H1 (cell line): ENCODE results near the gene ARHGAP22. TPM values are rescaled to one million over a fixed set of nuclear protein-coding genes. Genes with fewer than 3 reads are reported as not detected.

Experiments used
- CTCF ChIA-PET: fragments of 300-600 bp; sonication (Branson Sonifier 250); formaldehyde crosslinking; loops from one replicate; lab custom pipeline; 2021; ENCODE audit not compliant: partially characterized antibody; lab: Charles Lee
- POLR2A ChIA-PET: fragments of 300-600 bp; sonication (Branson Sonifier 250); formaldehyde crosslinking; loops from one replicate; lab custom pipeline; 2021; ENCODE audit warnings: inconsistent platforms; ENCODE audit not compliant: partially characterized antibody; lab: Charles Lee
- DNase-seq, 2 experiments: peaks; one replicate each; pipeline versions ENCODE4 v3.0.0 to v3.0.0-alpha.2; 2010 to 2022; ENCODE audit warnings: low spot score in 2 of 2, low read depth in 1 of 2, mixed read lengths in 1 of 2
- FAIRE-seq: peaks from 2 replicates; lab custom pipeline; 2011; peaks lifted over from hg19 to GRCh38; lab: Jason Lieb, UNC
- H2AFZ ChIP-seq: 2 replicates; pipeline ENCODE4 v1.8.1; 2012; ENCODE audit warnings: low read length, inconsistent platforms
- H2AK5ac ChIP-seq: 2 replicates; pipeline ENCODE4 v1.6.1; 2013; ENCODE audit warnings: low read depth, low read length
- H2BK120ac ChIP-seq: replicated peaks from 2 replicates; pipeline ENCODE3; 2013; ENCODE audit warnings: low read depth, low read length, inconsistent platforms
- H2BK12ac ChIP-seq: 2 replicates; pipeline ENCODE4 v1.6.1; 2013; ENCODE audit warnings: low read depth, low read length
- H2BK15ac ChIP-seq: 2 replicates; pipeline ENCODE4 v1.6.1; 2013; ENCODE audit warnings: low read length
- H2BK20ac ChIP-seq: 2 replicates; pipeline ENCODE4 v1.6.1; 2013; ENCODE audit warnings: low read length
- H2BK5ac ChIP-seq: 2 replicates; pipeline ENCODE4 v1.6.1; 2013; ENCODE audit warnings: low read depth, low read length
- H3K14ac ChIP-seq: 2 replicates; pipeline ENCODE4 v1.6.1; 2013; ENCODE audit warnings: inconsistent platforms; ENCODE audit not compliant: insufficient read length
- H3K18ac ChIP-seq: 2 replicates; pipeline ENCODE4 v1.6.1; 2013; ENCODE audit warnings: low read length; ENCODE audit errors: extremely low read depth
- H3K23ac ChIP-seq: 2 replicates; pipeline ENCODE4 v1.6.1; 2013; ENCODE audit warnings: inconsistent platforms; ENCODE audit not compliant: insufficient read length
- H3K23me2 ChIP-seq: 2 replicates; pipeline ENCODE4 v1.6.1; 2013; ENCODE audit warnings: low read depth, low read length
- H3K27ac ChIP-seq: 2 replicates; pipeline ENCODE4 v1.6.1; 2011; ENCODE audit warnings: low read depth, low read length, inconsistent platforms
- H3K27me3 ChIP-seq, 4 experiments: replicated peaks in 1 of 4; 1 replicate in 1 of 4; 2 replicates in 3 of 4; pipeline versions ENCODE4 v1.6.1 to v1.8.1; 2011 to 2013; ENCODE audit warnings: low read length in 3 of 4, mild to moderate bottlenecking in 3 of 4, inconsistent platforms in 2 of 4, mixed read lengths in 2 of 4, moderate library complexity in 1 of 4; ENCODE audit not compliant: control insufficient read depth in 3 of 4, insufficient read depth in 3 of 4; ENCODE audit errors: extremely low read depth in 1 of 4
- H3K36me3 ChIP-seq, 4 experiments: 2 replicates each; pipeline versions ENCODE4 v1.6.1 to v1.8.1; 2011 to 2013; ENCODE audit warnings: mild to moderate bottlenecking in 4 of 4, low read length in 3 of 4, moderate library complexity in 2 of 4, control low read depth in 1 of 4, inconsistent platforms in 1 of 4; ENCODE audit not compliant: insufficient read depth in 4 of 4, control insufficient read depth in 2 of 4
- H3K4ac ChIP-seq: replicated peaks from 2 replicates; pipeline ENCODE3; 2013; ENCODE audit warnings: low read length, low read depth, mixed read lengths, inconsistent platforms; ENCODE audit not compliant: insufficient read length
- H3K4me1 ChIP-seq, 4 experiments: replicated peaks in 1 of 4; 1 replicate in 1 of 4; 2 replicates in 3 of 4; pipeline versions ENCODE4 v1.6.1 to v1.8.1; 2011 to 2013; ENCODE audit warnings: low read length in 3 of 4, inconsistent platforms in 2 of 4, mixed read lengths in 1 of 4; ENCODE audit not compliant: insufficient read depth in 4 of 4, control insufficient read depth in 3 of 4
- H3K4me2 ChIP-seq, 2 experiments: 2 replicates each; pipeline versions ENCODE4 v1.6.1 to v1.8.1; 2011 to 2013; ENCODE audit warnings: low read depth in 2 of 2, low read length in 2 of 2, control low read depth in 1 of 2, inconsistent platforms in 1 of 2, mild to moderate bottlenecking in 1 of 2; ENCODE audit not compliant: insufficient read depth in 1 of 2
- H3K4me3 ChIP-seq, 4 experiments: fragments of 200-600, 300-600 bp in 1 of 4; sonication (generic), shearing (Covaris generic), sonication (Bioruptor Twin) in 1 of 4; 2 replicates each; pipeline versions ENCODE4 v1.5.1 to v1.8.1; 2011 to 2016; ENCODE audit warnings: low read length in 4 of 4, low read depth in 3 of 4, control low read depth in 2 of 4, inconsistent platforms in 2 of 4, mild to moderate bottlenecking in 2 of 4, mixed read lengths in 1 of 4, moderate library complexity in 1 of 4; ENCODE audit not compliant: insufficient read depth in 2 of 4; ENCODE audit errors: extremely low read depth in 1 of 4
- H3K56ac ChIP-seq: replicated peaks from 2 replicates; pipeline ENCODE3; 2013; ENCODE audit warnings: low read depth, mild to moderate bottlenecking, mixed read lengths, low read length, inconsistent platforms; ENCODE audit not compliant: insufficient read length
- H3K79me1 ChIP-seq: 2 replicates; pipeline ENCODE4 v1.6.1; 2013; ENCODE audit warnings: low read depth, low read length, control low read depth
- H3K79me2 ChIP-seq, 2 experiments: 2 replicates each; pipeline versions ENCODE4 v1.6.1 to v1.8.1; 2012 to 2013; ENCODE audit warnings: low read length in 2 of 2, mild to moderate bottlenecking in 2 of 2, inconsistent platforms in 1 of 2; ENCODE audit not compliant: insufficient read depth in 2 of 2, control insufficient read depth in 1 of 2
- H3K9ac ChIP-seq, 4 experiments: replicated peaks in 1 of 4; 1 replicate in 1 of 4; 2 replicates in 3 of 4; pipeline versions ENCODE4 v1.6.1 to v1.8.1; 2011 to 2013; ENCODE audit warnings: low read depth in 3 of 4, low read length in 3 of 4, control low read depth in 2 of 4, mild to moderate bottlenecking in 2 of 4, moderate library complexity in 2 of 4, inconsistent platforms in 1 of 4; ENCODE audit errors: extremely low read depth in 1 of 4
- H3K9me3 ChIP-seq, 2 experiments: 2 replicates each; pipeline versions ENCODE4 v1.6.1 to v1.8.1; 2012 to 2013; ENCODE audit warnings: mild to moderate bottlenecking in 2 of 2, moderate library complexity in 2 of 2, control low read depth in 1 of 2, inconsistent platforms in 1 of 2, low read depth in 1 of 2, low read length in 1 of 2, mixed read lengths in 1 of 2; ENCODE audit not compliant: insufficient read depth in 2 of 2
- H4K20me1 ChIP-seq, 2 experiments: replicated peaks in 1 of 2; 2 replicates each; pipeline versions ENCODE3 to v1.8.1; 2011 to 2013; ENCODE audit warnings: inconsistent platforms in 2 of 2, low read length in 2 of 2, mild to moderate bottlenecking in 1 of 2; ENCODE audit not compliant: insufficient read depth in 2 of 2, control insufficient read depth in 1 of 2
- H4K5ac ChIP-seq: 2 replicates; pipeline ENCODE4 v1.6.1; 2013; ENCODE audit warnings: low read length, low read depth, mixed read lengths, inconsistent platforms; ENCODE audit not compliant: insufficient read length
- H4K8ac ChIP-seq: 2 replicates; pipeline ENCODE4 v1.8.0; 2013; ENCODE audit warnings: mild to moderate bottlenecking, moderate library complexity, low read length, inconsistent platforms; ENCODE audit not compliant: insufficient read depth; ENCODE audit errors: extremely low read depth
- H4K91ac ChIP-seq: replicated peaks from 2 replicates; pipeline ENCODE3; 2013; ENCODE audit warnings: low read length, mixed read lengths, inconsistent platforms; ENCODE audit not compliant: insufficient read length
- BRCA1 ChIP-seq: IDR thresholded peaks from 2 replicates; pipeline ENCODE4 v1.6.1; 2012; ENCODE audit warnings: low read depth, low read length, improper control_type of control experiment
- CBX5 ChIP-seq: fragments of 300-800, 300-1000 bp; sonication (generic); IDR thresholded peaks from 2 replicates; pipeline ENCODE4 v1.7.1; 2016; ENCODE audit warnings: antibody characterized with exemption, low read length, low read depth
- CHD2 ChIP-seq: IDR thresholded peaks from 2 replicates; pipeline ENCODE4 v1.6.1; 2012; ENCODE audit warnings: low read length, improper control_type of control experiment
- CTBP2 ChIP-seq: IDR thresholded peaks from 2 replicates; pipeline ENCODE4 v1.7.0; 2011; ENCODE audit warnings: borderline replicate concordance, mild to moderate bottlenecking, moderate library complexity, mixed read lengths, low read length; ENCODE audit not compliant: insufficient read depth, insufficient read length
- FOSL1 ChIP-seq: IDR thresholded peaks from 2 replicates; pipeline ENCODE4 v1.6.1; 2011; ENCODE audit warnings: mild to moderate bottlenecking, low read depth, low read length, moderate library complexity; ENCODE audit not compliant: insufficient read depth
- GTF2F1 ChIP-seq: IDR thresholded peaks from 2 replicates; pipeline ENCODE4 v1.6.1; 2012; ENCODE audit warnings: low read depth, low read length, improper control_type of control experiment, borderline replicate concordance
- KDM5A ChIP-seq: fragments of 200-600 bp; IDR thresholded peaks from 2 replicates; pipeline ENCODE4 v1.7.1; 2012; ENCODE audit warnings: mild to moderate bottlenecking, low read length, inconsistent platforms, mixed read lengths
- NANOG ChIP-seq: IDR thresholded peaks from 2 replicates; pipeline ENCODE4 v1.6.1; 2011; ENCODE audit warnings: low read length, low read depth, mild to moderate bottlenecking, inconsistent platforms; ENCODE audit not compliant: insufficient read depth, poor library complexity, severe bottlenecking
- RBBP5 ChIP-seq: IDR thresholded peaks from 2 replicates; pipeline ENCODE4 v1.7.1; 2012; ENCODE audit warnings: low read depth, mild to moderate bottlenecking, inconsistent platforms, low read length, moderate library complexity, borderline replicate concordance
- RNF2 ChIP-seq: fragments of 200-900, 300-1000 bp; sonication (generic); IDR thresholded peaks from 2 replicates; pipeline ENCODE4 v1.7.1; 2016; ENCODE audit warnings: borderline replicate concordance, low read depth, mild to moderate bottlenecking, antibody characterized with exemption, low read length; ENCODE audit not compliant: poor library complexity, severe bottlenecking; ENCODE audit errors: missing control alignments
- SP1 ChIP-seq: IDR thresholded peaks from 2 replicates; pipeline ENCODE4 v1.6.1; 2011; ENCODE audit warnings: low read depth, low read length
- SRF ChIP-seq: IDR thresholded peaks from 2 replicates; pipeline ENCODE4 v1.6.1; 2011; ENCODE audit warnings: mild to moderate bottlenecking, low read depth, low read length, moderate library complexity
- WGBS, 2 experiments: shearing (Covaris generic) in 1 of 2; methylation state at CpG; one replicate each; pipeline versions ENCODE4 v1.1.6 to v1.1.7; 2013 to 2015; ENCODE audit warnings: low lambda C conversion rate in 2 of 2, mixed read lengths in 2 of 2, inconsistent platforms in 1 of 2, low coverage in 1 of 2, missing lambda C conversion rate in 1 of 2; ENCODE audit not compliant: insufficient replicate concordance in 2 of 2, insufficient coverage in 1 of 2, insufficient read length in 1 of 2; ENCODE audit errors: extremely low coverage in 1 of 2, missing lambda C conversion rate in 1 of 2; 5-methylcytosine and 5-hydroxymethylcytosine counted together
- polyA plus RNA-seq, 7 experiments: library from polyadenylated mRNA; depleted of rRNA in 3 of 7; stranded (reverse) in 5 of 7; unstranded in 2 of 7; fragments of >200 nt in 5 of 7; fragments of 200-250 nt in 2 of 7; gene quantifications; 1 replicate in 5 of 7; 2 replicates in 1 of 7; 4 replicates in 1 of 7; pipeline versions ENCODE4 v1.2.1 to v1.2.3, GENCODE V29; 2011 to 2013; ENCODE audit warnings: missing spikeins in 2 of 7, mixed read lengths in 2 of 7
- total RNA-seq: library from RNA; stranded (reverse); fragmentation: NEBNext Ultra II Directional; extraction: Animal tissue kit (Norgen Biotek cat#: 25700); gene quantifications from 2 replicates; pipeline ENCODE4 v1.2.1, GENCODE V29; 2021

The ARHGAP22 gene
- total and polyA plus RNA-seq, 2 of the 8 experiments (the other 6 are each of a cell fraction or from before 2014, with no cell fraction given) = 3.6 to 11.2 TPM

DNA sequence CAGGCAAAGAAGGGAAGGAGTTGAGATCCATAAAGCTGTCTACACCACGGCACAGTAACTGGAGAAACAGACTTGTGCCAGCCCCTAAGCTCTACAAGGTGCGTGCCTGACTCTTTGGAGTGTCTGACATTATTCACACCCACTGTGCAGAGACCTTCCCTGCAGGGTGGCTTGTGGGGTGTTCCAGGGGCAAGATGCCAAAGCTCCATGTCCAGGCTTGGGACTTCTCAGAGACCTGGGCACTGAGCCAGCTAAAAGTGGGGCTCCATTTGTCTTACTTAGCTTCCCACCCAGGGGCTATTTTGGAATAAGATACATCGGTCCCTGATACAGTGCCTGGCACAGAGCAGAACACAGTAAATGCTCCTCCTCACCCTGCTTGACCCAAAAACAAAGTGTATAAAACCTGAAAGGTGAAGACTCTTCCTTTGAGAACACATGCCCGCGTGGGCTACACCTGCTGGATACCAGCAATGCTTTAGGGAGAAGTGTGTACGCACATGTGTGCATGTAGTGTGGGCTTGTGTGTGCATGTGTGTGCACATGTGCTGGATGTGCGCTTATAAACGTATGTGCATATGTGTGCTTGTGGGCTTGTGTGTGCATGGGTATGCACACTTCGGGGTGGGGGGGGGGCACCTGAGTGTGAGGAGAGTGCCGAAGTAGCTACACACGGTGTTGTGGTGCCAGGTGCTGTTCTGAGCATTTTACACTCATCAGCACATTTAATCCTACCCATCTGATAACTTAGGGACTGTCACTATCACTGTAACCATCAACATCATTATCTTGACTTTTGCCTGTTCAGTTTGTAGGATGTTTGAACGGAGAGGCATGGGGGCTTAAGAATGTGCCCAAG, 143.0 kb downstream of the ARHGAP22 start:
- H2BK20ac ChIP-seq = no peak overlapping the region
- no peak for DNase-seq
- no peak overlapping the region for H4K91ac ChIP-seq
- no peaks in the 10 kb centered on the region for H3K79me2 ChIP-seq
- ChIA-PET POLR2A (no interaction called here), CTCF (interaction anchor here (0.7 to 12.6 kb wide), 6 partner anchors 16 to 465 kb away, joined by 3 to 112 read pairs (median 4); no protein-coding TSS in a partner anchor)
- H3K23me2 ChIP-seq = peaks cover 4% of the 10 kb centered on the region; the same call in 1 of the 2 replicates
- no peak overlapping the region for H4K8ac ChIP-seq
- H3K14ac ChIP-seq = no peak overlapping the region
- H3K27me3 ChIP-seq = peaks cover 0 to 10% (median 6%) of the 10 kb centered on the region in 4 experiments; a peak in 4 of 7 replicates
- no peak overlapping the region for H3K56ac ChIP-seq
- no peak overlapping the region for H2AK5ac ChIP-seq
- H3K18ac ChIP-seq = no peak overlapping the region
- H3K9me3 ChIP-seq = no peaks in the 10 kb centered on the region
- H2BK12ac ChIP-seq = no peak overlapping the region
- no peak overlapping the region for H4K5ac ChIP-seq
- H3K4me2 ChIP-seq = no peak overlapping the region
- no peak overlapping the region for H3K23ac ChIP-seq
- H3K27ac ChIP-seq = no peak overlapping the region
- no peak overlapping the region for H3K9ac ChIP-seq
- H2BK120ac ChIP-seq = no peak overlapping the region
- H4K20me1 ChIP-seq = peaks cover 0 to 7% of the 10 kb centered on the region in 2 experiments
- H2BK5ac ChIP-seq = no peak overlapping the region
- H2AFZ ChIP-seq = no peak overlapping the region
- H3K36me3 ChIP-seq = no peaks in the 10 kb centered on the region
- no peak for FAIRE-seq
- H3K4me1 ChIP-seq = peaks cover 0 to 17% (median 8%) of the 10 kb centered on the region in 4 experiments; a peak in 3 of 7 replicates
- H2BK15ac ChIP-seq = no peak overlapping the region
- H3K4me3 ChIP-seq = no peak overlapping the region
- WGBS, 2 experiments = 96% methylated on average over 10 of the region's 12 CpGs; no CpG with 5 or more reads in 1 of the 2 experiments
- H3K4ac ChIP-seq = no peak overlapping the region
- H3K79me1 ChIP-seq = no peaks in the 10 kb centered on the region; the same call in 1 of the 2 replicates
- TF ChIP-seq RBBP5 (no peak), RNF2 (no peak), SRF (no peak), FOSL1 (no peak), SP1 (no peak), CTBP2 (no peak), CHD2 (no peak), GTF2F1 (no peak), NANOG (no peak), CBX5 (no peak), KDM5A (no peak), BRCA1 (no peak)
